Right ventricle myocardium inferior (tissue), 1 donor: ENCODE results near the gene CLEC16A. TPM values are rescaled to one million over a fixed set of nuclear protein-coding genes. Genes with fewer than 3 reads are reported as not detected.

ENCODE experiments used
- ATAC-seq: fragments of 200-7000 bp; cut with Tn5 transposase; one replicate; pipeline ENCODE4 v1.9.1; 2020; ENCODE audit warnings: mild to moderate bottlenecking, moderate library complexity
- DNase-seq: peaks from one replicate; pipeline ENCODE4 v3.0.0; 2021; ENCODE audit errors: missing footprints
- intact Hi-C: fragments of 100-400 bp; cut with DNase I; formaldehyde crosslinking; loops from one replicate; pipeline ENCODE4 v1.11.0; 2022
- long read RNA-seq: library from polyadenylated mRNA; unstranded; transcript quantifications from one replicate; pipeline ENCODE4 v2.0.0, GENCODE V29; 2021
- total RNA-seq: library from RNA; stranded (reverse); fragmentation: NEBNext Ultra II Directional; extraction: Animal tissue kit (Norgen Biotek cat#: 25700); gene quantifications from one replicate; pipeline ENCODE4 v1.2.1, GENCODE V29; 2021
- donor health status: DM: no; HTN: yes; CAD: no; lungs with severe emphysema.

CLEC16A gene
- total RNA-seq, result 23.0 TPM
- long read RNA-seq, partial matches to known transcripts, result 9 of 11 reads
- long read RNA-seq, other reads (novel, unspliced or antisense), result 2 of 11 reads

DNA sequence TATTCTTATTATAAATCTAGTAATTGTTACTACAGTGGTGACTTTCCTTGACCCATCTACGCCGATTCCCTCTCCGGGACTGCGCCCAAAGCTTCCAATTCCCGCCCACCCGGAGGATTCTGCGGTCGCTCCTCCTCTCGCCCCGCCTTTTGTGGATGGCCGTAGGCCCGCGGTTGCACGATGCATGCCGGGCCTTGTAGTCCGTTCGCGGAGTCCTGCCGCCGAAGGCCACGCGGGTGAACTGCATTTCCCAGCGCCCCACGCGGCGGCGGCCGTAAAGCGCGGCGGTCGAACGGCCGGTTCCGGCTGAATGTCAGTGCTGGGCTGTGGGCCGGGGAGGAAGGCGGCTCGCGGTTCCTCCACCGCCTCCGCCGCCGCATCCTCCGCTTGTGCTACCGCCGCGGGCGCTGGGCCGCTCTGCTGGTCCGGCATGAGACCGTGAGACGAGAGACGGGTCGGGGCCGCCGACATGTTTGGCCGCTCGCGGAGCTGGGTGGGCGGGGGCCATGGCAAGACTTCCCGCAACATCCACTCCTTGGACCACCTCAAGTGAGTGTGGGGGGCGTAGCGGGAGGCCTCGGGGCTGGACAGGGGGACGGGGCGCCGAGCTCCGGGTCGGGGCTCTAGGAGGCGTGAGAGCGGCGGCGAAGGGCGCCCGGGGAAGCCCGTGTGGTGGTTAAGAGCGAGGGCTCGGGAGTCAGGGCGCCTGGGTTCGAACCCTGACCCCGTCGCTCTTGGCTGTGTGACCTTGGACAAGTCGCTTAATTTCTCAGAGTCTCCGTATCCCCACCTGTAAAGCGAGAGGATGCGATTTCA lies at the start of gene CLEC16A:
Gene CLEC16A (plus strand): TSS at position 316 of the 816 bp plus-strand sequence. CDS start 154 bp downstream, at position 470.
- DNase-seq (peak; percentile 100), ATAC-seq (peak; percentile 89)
- intact Hi-C loops, result loop anchor here (5.0 kb wide), 1 partner anchor 202 kb away; the partner anchor contains the start of gene NUBP1

DNA sequence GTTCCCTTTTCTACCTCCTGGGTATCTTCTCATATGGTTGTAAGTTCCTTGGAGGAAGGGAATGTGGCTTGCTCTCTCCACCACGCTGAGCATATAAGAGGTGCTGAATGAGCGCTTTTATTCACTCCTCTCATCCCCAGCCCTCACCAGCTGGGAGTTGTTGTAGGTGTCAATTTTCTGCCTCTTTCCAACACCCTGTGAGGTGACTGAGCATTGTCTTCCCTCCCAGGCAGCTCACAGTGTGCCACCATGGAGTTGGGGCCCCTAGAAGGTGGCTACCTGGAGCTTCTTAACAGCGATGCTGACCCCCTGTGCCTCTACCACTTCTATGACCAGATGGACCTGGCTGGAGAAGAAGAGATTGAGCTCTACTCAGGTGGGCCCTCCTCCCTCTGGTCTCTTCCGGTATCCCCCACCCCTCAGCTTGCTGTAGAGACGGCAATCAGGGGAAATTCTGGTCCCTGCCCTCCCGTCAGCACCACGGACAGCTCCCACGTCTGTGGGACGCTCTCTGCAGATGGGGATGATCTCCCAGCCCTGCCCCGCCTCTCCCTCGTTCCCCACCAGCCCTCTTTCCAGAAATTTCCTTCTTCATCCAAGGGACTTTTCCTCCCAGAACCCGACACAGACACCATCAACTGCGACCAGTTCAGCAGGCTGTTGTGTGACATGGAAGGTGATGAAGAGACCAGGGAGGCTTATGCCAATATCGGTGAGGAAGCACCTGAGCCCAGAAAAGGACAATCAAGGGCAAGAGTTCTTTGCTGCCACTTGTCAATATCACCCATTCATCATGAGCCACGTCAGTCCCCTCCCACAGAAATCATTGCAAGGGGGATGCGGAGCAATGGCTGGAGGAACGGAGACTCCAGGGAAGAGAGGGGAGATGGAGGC lies 49.1 kb upstream of the CLEC16A start:
- intact Hi-C loops, result no loop called here
- ATAC-seq (no peak), DNase-seq (no peak)

- DNase-seq, result no peak
- ATAC-seq, result no peak
- intact Hi-C loops, result no loop called here
Measured at GRCh38 chr16:10896165-10896564, 48.2 kb upstream of the CLEC16A start.

GRCh38 chr16:10896723-10897122 lies 47.6 kb upstream of the CLEC16A start:
- peak; percentile 49 for ATAC-seq
- intact Hi-C loops, result no loop called here

GRCh38 chr16:10897134-10897533 lies 47.2 kb upstream of the CLEC16A start:
- intact Hi-C loops, result no loop called here
- no peak for DNase-seq
- no peak for ATAC-seq

More at GRCh38 chr16:10896723-10897122, 47.6 kb upstream of the CLEC16A start:
- no peak for DNase-seq

DNA sequence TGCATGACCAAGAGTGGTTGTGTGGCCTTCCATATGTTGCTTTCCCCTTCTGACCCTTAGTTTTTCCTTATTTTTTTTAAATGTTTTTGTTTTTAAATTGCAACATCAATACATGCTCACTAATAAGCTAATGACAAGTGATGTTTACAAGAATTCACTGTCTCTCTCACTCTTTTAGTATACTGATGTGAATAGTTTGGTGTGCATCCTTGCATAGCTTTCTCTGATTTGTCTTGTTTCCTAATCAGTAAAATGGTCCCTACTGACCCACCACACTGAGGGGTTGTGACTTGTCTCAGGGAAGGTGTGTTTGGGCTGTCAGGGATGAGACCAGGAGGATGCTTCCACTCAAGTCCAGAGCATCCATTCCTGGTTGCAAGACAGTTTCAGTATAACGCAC lies 41.4 kb upstream of the CLEC16A start:
- ATAC-seq (no peak), DNase-seq (no peak)
- intact Hi-C loops, result no loop called here

GRCh38 chr16:10906482-10906881 lies 37.9 kb upstream of the CLEC16A start:
- no peak for DNase-seq
- peak; percentile 9 for ATAC-seq
- intact Hi-C loops, result no loop called here

- ATAC-seq (peak; percentile 78), DNase-seq (no peak)
- intact Hi-C loops, result no loop called here
Measured at GRCh38 chr16:10906914-10907756, 37.2 kb upstream of the CLEC16A start.

DNA sequence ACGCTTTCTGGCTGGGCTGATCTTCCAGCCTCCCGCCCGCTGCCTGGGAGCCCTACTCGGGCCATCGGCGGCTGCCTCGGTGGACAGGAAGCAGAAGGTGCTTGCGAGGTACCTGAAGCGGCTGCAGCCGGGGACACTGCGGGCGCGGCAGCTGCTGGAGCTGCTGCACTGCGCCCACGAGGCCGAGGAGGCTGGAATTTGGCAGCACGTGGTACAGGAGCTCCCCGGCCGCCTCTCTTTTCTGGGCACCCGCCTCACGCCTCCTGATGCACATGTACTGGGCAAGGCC lies 36.7 kb upstream of the CLEC16A start:
- ATAC-seq (no peak), DNase-seq (no peak)
- intact Hi-C loops, result no loop called here

GRCh38 chr16:10911267-10911666 lies 33.1 kb upstream of the CLEC16A start:
- intact Hi-C loops, result loop anchor here (10.0 kb wide), 1 partner anchor 396 kb away; no protein-coding TSS in a partner anchor
- DNase-seq (no peak), ATAC-seq (no peak)

- DNase-seq (no peak), ATAC-seq (no peak)
- intact Hi-C loops, result loop anchor here (5.0 to 10.0 kb wide), 2 partner anchors 249 to 402 kb away; no protein-coding TSS in a partner anchor
Measured at GRCh38 chr16:10916534-10916933, 27.8 kb upstream of the CLEC16A start.

DNA sequence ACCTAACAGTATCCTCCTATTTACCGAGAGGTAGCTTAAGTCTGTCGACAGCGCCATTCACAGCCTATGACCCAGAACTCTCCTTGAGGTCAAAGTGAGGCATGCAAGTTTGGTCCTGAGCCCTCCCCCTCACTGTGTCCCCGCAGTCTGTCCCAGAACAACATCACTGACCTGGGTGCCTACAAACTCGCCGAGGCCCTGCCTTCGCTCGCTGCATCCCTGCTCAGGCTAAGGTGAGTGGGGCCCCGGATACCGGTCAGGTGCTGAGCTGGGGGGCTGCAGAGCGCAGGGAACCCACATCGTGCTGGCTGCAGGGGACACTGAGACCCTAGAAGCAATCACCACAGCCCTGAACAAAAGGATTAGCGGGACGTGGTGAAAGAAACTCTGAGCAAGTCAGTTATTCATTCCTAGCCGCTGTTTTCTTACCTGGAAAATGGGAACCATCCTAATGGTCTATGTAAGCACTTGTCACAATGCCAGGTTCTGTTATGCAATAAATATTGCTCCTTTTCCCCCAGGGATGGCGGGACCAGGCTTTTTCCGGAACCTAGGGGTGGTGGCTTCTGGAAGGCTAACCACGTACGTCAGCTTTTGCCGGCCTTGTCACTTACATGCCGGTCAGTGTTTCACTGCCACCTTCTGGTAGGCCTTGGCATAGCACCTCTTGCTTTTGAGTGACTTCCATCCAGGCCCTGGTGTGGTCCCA lies 25.9 kb upstream of the CLEC16A start:
- peak; percentile 94 for DNase-seq
- intact Hi-C loops, result loop anchor here (2.0 to 10.0 kb wide), 4 partner anchors 90 to 404 kb away; no protein-coding TSS in a partner anchor
- ATAC-seq, result peak; percentile 81

- DNase-seq (no peak), ATAC-seq (no peak)
- intact Hi-C loops, result loop anchor here (2.0 to 10.0 kb wide), 4 partner anchors 90 to 404 kb away; no protein-coding TSS in a partner anchor
Measured at GRCh38 chr16:10919003-10919351, 25.4 kb upstream of the CLEC16A start.

DNA sequence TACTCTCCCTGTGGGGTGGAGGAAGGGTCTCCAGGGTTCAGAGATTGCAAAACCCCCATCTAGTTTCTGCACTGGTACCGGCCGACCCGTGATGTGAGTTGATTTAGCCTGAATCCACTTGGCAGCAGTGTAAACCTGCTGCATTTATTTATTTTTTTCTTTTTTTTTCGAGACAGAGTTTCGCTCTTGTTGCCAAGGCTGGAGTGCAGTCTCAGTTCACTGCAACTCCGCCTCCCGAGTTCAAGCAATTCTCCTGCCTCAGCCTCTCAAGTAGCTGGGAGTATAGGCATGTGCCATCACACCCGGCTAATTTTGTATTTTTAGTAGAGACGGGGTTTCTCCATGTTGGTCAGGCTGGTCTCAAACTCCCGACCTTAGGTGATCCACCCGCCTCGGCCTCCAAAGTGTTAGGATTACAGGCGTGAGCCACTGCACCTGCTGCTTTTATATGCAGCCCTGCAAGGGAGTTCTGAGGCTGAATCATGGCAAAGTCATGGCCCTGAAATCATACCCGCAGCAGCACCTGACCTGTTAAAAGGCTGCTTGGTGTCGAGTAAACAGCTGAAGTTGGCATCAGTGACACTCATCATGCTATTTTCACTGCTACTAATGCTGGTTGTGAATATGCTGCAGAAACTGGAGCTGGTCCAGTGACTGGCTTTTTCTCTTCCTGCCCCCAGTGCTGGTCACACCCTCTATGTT lies 23.5 kb upstream of the CLEC16A start:
- DNase-seq (no peak), ATAC-seq (no peak)
- intact Hi-C loops, result loop anchor here (5.0 kb wide), 1 partner anchor 389 kb away; no protein-coding TSS in a partner anchor

DNA sequence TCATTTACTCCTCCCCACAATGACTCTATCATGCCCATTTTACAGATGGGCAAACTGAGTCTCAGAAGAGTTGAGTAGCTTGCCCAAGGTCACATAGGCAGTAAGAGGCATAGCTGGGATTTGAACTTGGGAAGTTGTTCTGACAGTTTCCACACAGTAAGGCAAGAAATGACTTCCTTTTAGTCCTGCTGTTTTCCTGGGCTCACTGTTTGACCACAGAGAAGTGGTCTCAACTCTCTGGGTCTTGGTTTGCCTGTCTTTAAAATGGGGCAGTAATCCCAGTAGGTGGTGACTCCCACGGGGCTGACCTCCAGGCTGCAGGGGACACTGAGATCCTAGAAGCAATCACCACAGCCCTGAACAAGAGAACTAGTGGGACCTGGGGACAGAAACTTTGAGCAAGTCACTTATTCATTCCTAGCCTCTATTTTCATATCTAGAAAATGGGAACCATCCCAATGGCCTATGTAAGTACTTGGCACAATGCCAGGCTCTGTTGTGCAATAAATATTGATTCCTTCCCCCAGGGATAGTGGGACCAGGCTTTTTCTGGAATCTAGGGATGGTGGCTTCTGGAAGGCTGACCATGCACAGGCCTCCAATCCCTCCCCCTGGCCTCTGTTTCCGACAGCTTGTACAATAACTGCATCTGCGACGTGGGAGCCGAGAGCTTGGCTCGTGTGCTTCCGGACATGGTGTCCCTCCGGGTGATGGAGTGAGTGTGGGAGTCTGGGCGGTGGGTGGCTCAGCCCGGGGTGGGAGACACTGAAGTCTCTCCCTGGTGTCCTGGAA lies 22.6 kb upstream of the CLEC16A start:
- ATAC-seq (peak; percentile 27), DNase-seq (no peak)
- intact Hi-C loops, result loop anchor here (5.0 kb wide), 1 partner anchor 389 kb away; no protein-coding TSS in a partner anchor

DNA sequence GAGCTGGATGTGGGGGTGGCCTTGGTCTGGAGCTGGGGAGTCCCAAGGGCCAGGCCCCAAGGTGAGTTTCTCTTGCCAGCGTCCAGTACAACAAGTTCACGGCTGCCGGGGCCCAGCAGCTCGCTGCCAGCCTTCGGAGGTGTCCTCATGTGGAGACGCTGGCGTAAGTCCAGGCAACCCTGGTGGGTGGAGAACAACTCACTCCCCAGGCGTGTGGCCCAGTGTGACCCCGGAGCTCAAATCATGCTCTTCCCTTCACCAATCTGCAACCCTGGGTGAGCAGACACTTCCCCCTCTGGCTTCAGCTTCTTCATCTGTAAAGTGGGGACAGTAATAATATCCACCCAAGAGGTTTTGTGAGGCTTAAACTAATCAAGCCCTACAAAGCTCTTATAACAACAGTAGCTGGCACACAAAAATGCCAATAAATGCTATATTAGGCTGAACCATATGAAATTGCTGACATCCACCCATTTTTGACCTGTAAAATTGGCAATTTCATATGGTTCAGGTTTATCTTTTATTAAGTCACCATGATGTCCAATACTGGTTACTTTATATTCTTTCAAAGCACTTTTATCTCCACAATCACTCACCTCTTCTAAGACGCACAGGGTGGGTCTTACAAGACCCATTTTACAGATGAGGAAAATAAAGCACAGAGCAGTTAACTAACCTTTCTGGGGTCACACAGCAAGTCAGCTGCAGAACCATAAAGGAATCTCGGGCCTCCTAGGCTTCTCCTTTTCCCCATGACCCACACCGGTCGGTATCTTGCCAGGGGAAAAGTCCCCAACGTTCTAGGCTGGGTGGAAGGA lies 21.8 kb upstream of the CLEC16A start:
- peak; percentile 49 for ATAC-seq
- intact Hi-C loops, result loop anchor here (5.0 kb wide), 1 partner anchor 390 kb away; no protein-coding TSS in a partner anchor
- DNase-seq, result peak; percentile 89
